Panc1 (cell line): ENCODE measurements around the gene SAMM50. TPM values are rescaled to one million over a fixed set of nuclear protein-coding genes. Genes with fewer than 3 reads are reported as not detected.

ENCODE experiments used
- ATAC-seq: fragments of 200-7000 bp; cut with Tn5 transposase; 2 replicates; pipeline ENCODE4 v1.9.1; 2020; ENCODE audit warnings: mild to moderate bottlenecking, moderate library complexity
- BruUV-seq: library from RNA; stranded (reverse); fragments of 400-500 nt; replicated peaks from 2 replicates; lab custom pipeline; 2021; lab: Mats Ljungman, UMichigan
- CTCF ChIA-PET: fragments of 300-600 bp; sonication (Branson Sonifier 250); formaldehyde crosslinking; loops from one replicate; lab custom pipeline; 2022; ENCODE audit warnings: antibody characterized with exemption; lab: Charles Lee
- POLR2A ChIA-PET: fragments of 300-600 bp; sonication (Branson Sonifier 250); formaldehyde crosslinking; loops from one replicate; lab custom pipeline; 2022; ENCODE audit warnings: antibody characterized with exemption; lab: Charles Lee
- DNase-seq: peaks from one replicate; pipeline ENCODE4 v3.0.0-alpha.2; 2010; ENCODE audit warnings: low read depth, low spot score
- H3K27ac ChIP-seq: 2 replicates; pipeline ENCODE4 v1.5.1; 2011; ENCODE audit warnings: mild to moderate bottlenecking, low read length, inconsistent platforms
- H3K27me3 ChIP-seq: fragments of 200-500 bp; sonication (Bioruptor generic); 2 replicates; pipeline ENCODE4 v1.6.0; 2014; ENCODE audit warnings: low read length, inconsistent platforms; ENCODE audit not compliant: control insufficient read depth, insufficient read depth
- H3K36me3 ChIP-seq: fragments of 200-500 bp; sonication (Bioruptor generic); 2 replicates; pipeline ENCODE4 v1.5.1; 2014; ENCODE audit warnings: inconsistent platforms, mild to moderate bottlenecking, low read length, moderate library complexity; ENCODE audit not compliant: control insufficient read depth, insufficient read depth
- H3K4me1 ChIP-seq: 2 replicates; pipeline ENCODE4 v1.5.1; 2011; ENCODE audit warnings: inconsistent platforms, mild to moderate bottlenecking, low read length, moderate library complexity; ENCODE audit not compliant: control insufficient read depth, insufficient read depth
- H3K4me3 ChIP-seq, 2 experiments: 2 replicates each; pipeline ENCODE4 v1.5.1; 2011 to 2012; ENCODE audit warnings: low read depth in 2 of 2, low read length in 2 of 2, mild to moderate bottlenecking in 2 of 2, inconsistent platforms in 1 of 2, moderate library complexity in 1 of 2
- H3K9me3 ChIP-seq: fragments of 200-500 bp; sonication (Bioruptor generic); 2 replicates; pipeline ENCODE4 v1.5.1; 2014; ENCODE audit warnings: low read depth, mild to moderate bottlenecking, inconsistent platforms, low read length, moderate library complexity; ENCODE audit not compliant: control insufficient read depth, insufficient read depth
- POLR2AphosphoS5 ChIP-seq: IDR thresholded peaks from 2 replicates; pipeline ENCODE4 v1.6.1; 2012; ENCODE audit warnings: mild to moderate bottlenecking, low read depth, low read length, moderate library complexity
- SIN3A ChIP-seq: IDR thresholded peaks from 2 replicates; pipeline ENCODE4 v1.6.1; 2012; ENCODE audit warnings: low read depth, mild to moderate bottlenecking, low read length, moderate library complexity, borderline replicate concordance; ENCODE audit not compliant: insufficient read depth
- TCF7L2 ChIP-seq: IDR thresholded peaks from 2 replicates; pipeline ENCODE4 v1.6.1; 2011; ENCODE audit warnings: mild to moderate bottlenecking, low read depth, low read length, inconsistent platforms
- in situ Hi-C: cut with HindIII; loops from 2 replicates; pipeline ENCODE4 v1.10.0; 2016; ENCODE audit warnings: low sequenced_read_pairs, low pct_unique_long_range_greater_than_20kb
- intact Hi-C: fragments of 100-400 bp; cut with micrococcal nuclease; formaldehyde crosslinking; loops from one replicate; pipeline ENCODE4 v1.10.0; 2022; ENCODE audit not compliant: unreplicated experiment
- total RNA-seq: library from RNA; stranded (reverse); gene quantifications from one replicate; pipeline ENCODE4 v1.2.1, GENCODE V29; 2021; ENCODE audit not compliant: unreplicated experiment
- TF ChIP-seq, protein P1 (sequence below), 2 experiments: IDR thresholded peaks; 2 replicates each; pipeline ENCODE4 v1.6.1; 2011 to 2012; ENCODE audit warnings: low read depth in 2 of 2, control low read depth in 1 of 2, low read length in 1 of 2, mild to moderate bottlenecking in 1 of 2, moderate library complexity in 1 of 2; ENCODE audit not compliant: insufficient read depth in 1 of 2
- TF ChIP-seq, protein P2 (sequence below): fragments of 450-650 bp; IDR thresholded peaks from 2 replicates; pipeline ENCODE4 v1.5.1; 2017; ENCODE audit warnings: mild to moderate bottlenecking

Gene SAMM50
- total RNA-seq, 1 experiment from 2014 or later, result 40.5 TPM

DNA sequence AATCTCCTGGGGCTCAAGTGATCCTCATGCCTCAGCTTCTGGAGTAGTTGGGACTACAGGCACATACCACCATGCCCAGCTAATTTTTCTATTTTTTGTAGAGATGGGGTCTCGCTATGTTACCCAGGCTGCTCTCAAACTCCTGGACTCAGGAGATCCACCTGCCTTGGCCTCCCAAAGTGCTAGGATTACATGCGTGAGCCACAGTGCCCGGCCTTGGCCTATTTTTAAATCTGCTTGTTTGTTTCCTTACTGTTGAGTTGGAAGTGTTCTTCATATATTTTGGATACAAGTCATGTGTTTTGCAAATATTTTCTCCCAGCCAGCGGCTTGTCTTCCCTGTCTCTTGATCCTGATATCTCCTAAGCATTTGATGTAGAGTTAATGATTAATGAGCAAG lies 73.8 kb downstream of the SAMM50 start:
- Histone ChIP-seq H3K4me1 (peaks cover 12% of the 10 kb centered on the region), H3K4me3 (no peak overlapping the region), H3K36me3 (no peaks in the 10 kb centered on the region), H3K27me3 (no peaks in the 10 kb centered on the region), H3K9me3 (no peaks in the 10 kb centered on the region), H3K27ac (no peak overlapping the region)
- DNase-seq (no peak), ATAC-seq (no peak)
- in situ Hi-C loops, result no loop called here
- TF ChIP-seq TCF7L2 (no peak), SIN3A (no peak), POLR2AphosphoS5 (no peak)
- TF ChIP-seq, protein P1, sequence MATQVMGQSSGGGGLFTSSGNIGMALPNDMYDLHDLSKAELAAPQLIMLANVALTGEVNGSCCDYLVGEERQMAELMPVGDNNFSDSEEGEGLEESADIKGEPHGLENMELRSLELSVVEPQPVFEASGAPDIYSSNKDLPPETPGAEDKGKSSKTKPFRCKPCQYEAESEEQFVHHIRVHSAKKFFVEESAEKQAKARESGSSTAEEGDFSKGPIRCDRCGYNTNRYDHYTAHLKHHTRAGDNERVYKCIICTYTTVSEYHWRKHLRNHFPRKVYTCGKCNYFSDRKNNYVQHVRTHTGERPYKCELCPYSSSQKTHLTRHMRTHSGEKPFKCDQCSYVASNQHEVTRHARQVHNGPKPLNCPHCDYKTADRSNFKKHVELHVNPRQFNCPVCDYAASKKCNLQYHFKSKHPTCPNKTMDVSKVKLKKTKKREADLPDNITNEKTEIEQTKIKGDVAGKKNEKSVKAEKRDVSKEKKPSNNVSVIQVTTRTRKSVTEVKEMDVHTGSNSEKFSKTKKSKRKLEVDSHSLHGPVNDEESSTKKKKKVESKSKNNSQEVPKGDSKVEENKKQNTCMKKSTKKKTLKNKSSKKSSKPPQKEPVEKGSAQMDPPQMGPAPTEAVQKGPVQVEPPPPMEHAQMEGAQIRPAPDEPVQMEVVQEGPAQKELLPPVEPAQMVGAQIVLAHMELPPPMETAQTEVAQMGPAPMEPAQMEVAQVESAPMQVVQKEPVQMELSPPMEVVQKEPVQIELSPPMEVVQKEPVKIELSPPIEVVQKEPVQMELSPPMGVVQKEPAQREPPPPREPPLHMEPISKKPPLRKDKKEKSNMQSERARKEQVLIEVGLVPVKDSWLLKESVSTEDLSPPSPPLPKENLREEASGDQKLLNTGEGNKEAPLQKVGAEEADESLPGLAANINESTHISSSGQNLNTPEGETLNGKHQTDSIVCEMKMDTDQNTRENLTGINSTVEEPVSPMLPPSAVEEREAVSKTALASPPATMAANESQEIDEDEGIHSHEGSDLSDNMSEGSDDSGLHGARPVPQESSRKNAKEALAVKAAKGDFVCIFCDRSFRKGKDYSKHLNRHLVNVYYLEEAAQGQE (IDR thresholded peaks at IDR 0.05; ENCODE audit: insufficient read depth in 1 of 2, low read depth in 2 of 2, low read length in 1 of 2), result no peak
- TF ChIP-seq, protein P2, sequence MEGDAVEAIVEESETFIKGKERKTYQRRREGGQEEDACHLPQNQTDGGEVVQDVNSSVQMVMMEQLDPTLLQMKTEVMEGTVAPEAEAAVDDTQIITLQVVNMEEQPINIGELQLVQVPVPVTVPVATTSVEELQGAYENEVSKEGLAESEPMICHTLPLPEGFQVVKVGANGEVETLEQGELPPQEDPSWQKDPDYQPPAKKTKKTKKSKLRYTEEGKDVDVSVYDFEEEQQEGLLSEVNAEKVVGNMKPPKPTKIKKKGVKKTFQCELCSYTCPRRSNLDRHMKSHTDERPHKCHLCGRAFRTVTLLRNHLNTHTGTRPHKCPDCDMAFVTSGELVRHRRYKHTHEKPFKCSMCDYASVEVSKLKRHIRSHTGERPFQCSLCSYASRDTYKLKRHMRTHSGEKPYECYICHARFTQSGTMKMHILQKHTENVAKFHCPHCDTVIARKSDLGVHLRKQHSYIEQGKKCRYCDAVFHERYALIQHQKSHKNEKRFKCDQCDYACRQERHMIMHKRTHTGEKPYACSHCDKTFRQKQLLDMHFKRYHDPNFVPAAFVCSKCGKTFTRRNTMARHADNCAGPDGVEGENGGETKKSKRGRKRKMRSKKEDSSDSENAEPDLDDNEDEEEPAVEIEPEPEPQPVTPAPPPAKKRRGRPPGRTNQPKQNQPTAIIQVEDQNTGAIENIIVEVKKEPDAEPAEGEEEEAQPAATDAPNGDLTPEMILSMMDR, result no peak
- ChIA-PET CTCF (no interaction called here), POLR2A (no interaction called here)
- no TSS peak for BruUV-seq
- intact Hi-C loops, result no loop called here

DNA sequence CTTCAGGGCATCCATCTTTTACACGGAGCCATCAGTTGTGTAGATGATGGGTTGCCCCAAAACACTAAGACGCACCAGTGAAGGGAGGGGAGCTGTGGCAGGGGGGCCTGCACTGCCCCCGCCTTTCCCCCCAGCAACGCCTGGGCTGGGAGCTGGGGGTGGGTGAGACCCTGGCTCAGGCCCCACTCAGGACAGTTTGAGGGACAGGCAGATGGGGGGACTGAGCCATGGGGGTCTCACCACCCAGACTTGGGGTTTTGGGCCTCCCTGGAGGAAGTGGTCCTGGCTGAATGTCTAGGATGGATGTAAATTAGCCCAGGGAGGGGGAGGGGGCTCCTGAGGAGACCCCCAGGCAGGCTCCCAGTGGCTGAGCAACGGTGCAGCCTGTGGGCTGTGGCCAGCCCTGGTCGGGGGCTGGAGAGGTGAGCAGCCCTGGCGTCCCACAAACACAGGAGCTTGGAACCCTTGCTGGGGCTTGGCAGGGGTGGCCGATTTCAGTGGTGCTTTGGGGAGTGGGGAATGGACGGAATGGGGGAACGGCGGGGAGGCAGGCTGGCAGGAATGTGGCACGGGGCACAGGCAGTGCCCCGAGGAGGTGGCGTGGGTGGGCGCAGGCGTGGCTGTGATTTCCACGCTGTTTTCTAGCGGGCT lies 74.9 kb downstream of the SAMM50 start:
- DNase-seq (no peak), ATAC-seq (no peak)
- no peak overlapping the region for H3K27ac ChIP-seq
- no peaks in the 10 kb centered on the region for H3K27me3 ChIP-seq
- BruUV-seq, result no TSS peak
- H3K4me1 ChIP-seq, result peaks cover 10% of the 10 kb centered on the region
- CTCF ChIA-PET, result no interaction called here
- TF ChIP-seq TCF7L2 (no peak), POLR2AphosphoS5 (no peak), SIN3A (no peak)
- TF ChIP-seq, protein P1 (IDR thresholded peaks at IDR 0.05; ENCODE audit: insufficient read depth in 1 of 2, low read depth in 2 of 2, low read length in 1 of 2), result no peak
- TF ChIP-seq, protein P2, result no peak
- H3K4me3 ChIP-seq, result no peak overlapping the region
- POLR2A ChIA-PET, result no interaction called here
- no peaks in the 10 kb centered on the region for H3K36me3 ChIP-seq
- in situ Hi-C loops (no loop called here), intact Hi-C loops (no loop called here)
- no peaks in the 10 kb centered on the region for H3K9me3 ChIP-seq
